Testis (tissue), 3 donors: Measurements from ENCODE around the gene SOX18. TPM values are rescaled to one million over a fixed set of nuclear protein-coding genes. Genes with fewer than 3 reads are reported as not detected.

Experiments
- DNase-seq: peaks from one replicate; pipeline ENCODE4 v3.0.0-alpha.2; 2019
- H3K27ac ChIP-seq, 2 donors: fragments of 200-600 bp; sonication (generic); one replicate each; pipeline ENCODE4 v1.5.1; 2019
- H3K27me3 ChIP-seq: fragments of 200-600 bp; sonication (generic); one replicate; pipeline ENCODE4 v1.5.1; 2019
- H3K36me3 ChIP-seq: fragments of 200-600 bp; sonication (generic); one replicate; pipeline ENCODE4 v1.5.1; 2017; ENCODE audit warnings: low read depth; ENCODE audit errors: missing control alignments
- H3K4me1 ChIP-seq: fragments of 200-600 bp; sonication (generic); one replicate; pipeline ENCODE4 v1.5.1; 2019
- H3K4me3 ChIP-seq, 2 donors: fragments of 200-600 bp; sonication (generic); one replicate each; pipeline ENCODE4 v1.5.1; 2017 to 2019
- H3K9me3 ChIP-seq: fragments of 200-600 bp; sonication (generic); one replicate; pipeline ENCODE4 v1.5.1; 2017
- CTCF ChIP-seq, 3 experiments: fragments of 450-650 bp in 2 of 3; fragments of 200-600 bp in 1 of 3; sonication (generic) in 1 of 3; IDR thresholded peaks; one replicate each; pipeline ENCODE4 v1.5.1; 2016 to 2019; ENCODE audit warnings: antibody characterized with exemption in 3 of 3, mild to moderate bottlenecking in 2 of 3, moderate library complexity in 1 of 3
- POLR2A ChIP-seq: fragments of 450-650 bp; IDR thresholded peaks from one replicate; pipeline ENCODE4 v1.6.1; 2017; ENCODE audit warnings: antibody characterized with exemption, mild to moderate bottlenecking, moderate library complexity
- WGBS, 2 donors: methylation state at CpG; one replicate each; pipeline ENCODE4 v1.1.5; 2018; 5-methylcytosine and 5-hydroxymethylcytosine counted together
- intact Hi-C: fragments of 100-400 bp; cut with DNase I; formaldehyde crosslinking; loops from one replicate; pipeline ENCODE4 v1.15.1; 2023; ENCODE audit warnings: low total_unique reads
- polyA plus RNA-seq: library from polyadenylated mRNA; stranded (reverse); fragments of 350-450 nt; fragmentation: Illumina TruSeq; extraction: RNeasy Lipid Tissue Mini Kit (QIAGEN cat#74804); gene quantifications from one replicate; pipeline ENCODE4 v1.2.3, GENCODE V29; 2014; ENCODE audit warnings: low read depth, low replicate concordance; ENCODE audit not compliant: insufficient read depth
- total RNA-seq, 2 donors: library from RNA; depleted of rRNA; stranded (reverse); fragments of >200 nt; gene quantifications; one replicate each; pipeline ENCODE4 v1.2.3, GENCODE V29; 2016

SOX18 gene
- total and polyA plus RNA-seq, 3 donors from 2014 or later, result 6.1 to 17.1 (median 7.9) TPM

GRCh38 chr20:64047046-64047389, 2.4 kb downstream of the SOX18 start:
- Histone ChIP-seq H3K27me3 (no peaks in the 10 kb centered on the region), H3K27ac (no peak overlapping the region), H3K9me3 (no peaks in the 10 kb centered on the region), H3K36me3 (no peaks in the 10 kb centered on the region), H3K4me3 (no peak overlapping the region), H3K4me1 (peaks cover 13% of the 10 kb centered on the region)
- TF ChIP-seq POLR2A (no peak), CTCF (IDR thresholded peaks at IDR 0.05) (no peak)
- 58 to 79% methylated on average over 6 to 8 of the region's 8 CpGs for WGBS, 2 donors
- DNase-seq, result no peak
- intact Hi-C loops, result no loop called here

GRCh38 chr20:64045346-64046011, 4.0 kb downstream of the SOX18 start:
- no peak for DNase-seq
- Histone ChIP-seq H3K36me3 (no peaks in the 10 kb centered on the region), H3K27me3 (no peaks in the 10 kb centered on the region), H3K27ac (no peak overlapping the region), H3K4me3 (no peak overlapping the region), H3K4me1 (peaks cover 18% of the 10 kb centered on the region), H3K9me3 (no peaks in the 10 kb centered on the region)
- 64 to 68% methylated on average over 8 to 11 of the region's 11 CpGs for WGBS, 2 donors
- TF ChIP-seq POLR2A (no peak), CTCF (IDR thresholded peaks at IDR 0.05) (no peak)
- intact Hi-C loops, result no loop called here

GRCh38 chr20:64044484-64045247, 4.8 kb downstream of the SOX18 start:
- Histone ChIP-seq H3K27me3 (no peaks in the 10 kb centered on the region), H3K4me3 (no peak overlapping the region), H3K9me3 (no peaks in the 10 kb centered on the region), H3K4me1 (peaks cover 14% of the 10 kb centered on the region), H3K27ac (no peak overlapping the region), H3K36me3 (no peaks in the 10 kb centered on the region)
- TF ChIP-seq CTCF (IDR thresholded peaks at IDR 0.05) (no peak), POLR2A (no peak)
- intact Hi-C loops, result no loop called here
- DNase-seq, result no peak
- WGBS, 2 donors, result 73 to 87% methylated on average over 8 to 14 of the region's 14 CpGs

GRCh38 chr20:64043768-64044167, 5.7 kb downstream of the SOX18 start:
- H3K36me3 ChIP-seq, result no peaks in the 10 kb centered on the region
- H3K27me3 ChIP-seq, result no peaks in the 10 kb centered on the region
- no peak overlapping the region for H3K4me3 ChIP-seq
- WGBS, 2 donors, result 86 to 91% methylated on average over 9 of the region's 9 CpGs
- no peak for DNase-seq
- peaks cover 19% of the 10 kb centered on the region for H3K4me1 ChIP-seq
- intact Hi-C loops, result no loop called here
- TF ChIP-seq POLR2A (no peak), CTCF (IDR thresholded peaks at IDR 0.05) (no peak)
- no peaks in the 10 kb centered on the region for H3K9me3 ChIP-seq
- no peak overlapping the region for H3K27ac ChIP-seq
